Astrocyte of the spinal cord (primary cell): Measurements from ENCODE around the gene BORCS6.

Experiments used
- DNase-seq: peaks from one replicate; pipeline ENCODE4 v3.0.0; 2011; ENCODE audit warnings: low read depth, low spot score
- H3K4me3 ChIP-seq: 2 replicates; pipeline ENCODE4 v1.5.1; 2011; ENCODE audit warnings: low read depth, mild to moderate bottlenecking, low read length, moderate library complexity
- CTCF ChIP-seq: IDR thresholded peaks from 2 replicates; pipeline ENCODE4 v1.5.1; 2012; ENCODE audit warnings: low read depth, mild to moderate bottlenecking, low read length, inconsistent platforms
- in situ Hi-C: cut with HindIII; loops from 2 replicates; pipeline ENCODE4 v1.10.0; 2017; ENCODE audit warnings: low sequenced_read_pairs

The BORCS6 gene

GRCh38 chr17:8189711-8190477 lies at the start of gene BORCS6:
TSS of gene BORCS6 (minus strand) at chr17:8190180. CDS start at chr17:8190140, 40 bp downstream.
- H3K4me3 ChIP-seq = peak within 1 kb of the TSS; percentile 80
- peak; percentile 99 for DNase-seq
- in situ Hi-C loops = no loop called here
- TF ChIP-seq CTCF = no peak

- no peak for DNase-seq
- TF ChIP-seq CTCF = no peak
- in situ Hi-C loops = no loop called here
- no peak overlapping the region for H3K4me3 ChIP-seq
These were observed 47.9 kb upstream of the BORCS6 start for GRCh38 chr17:8237886-8238285.

GRCh38 chr17:8237175-8237574 lies 47.2 kb upstream of the BORCS6 start:
- no peak for DNase-seq
- TF ChIP-seq CTCF = no peak
- H3K4me3 ChIP-seq = no peak overlapping the region
- in situ Hi-C loops = no loop called here

GRCh38 chr17:8235676-8236075 lies 45.7 kb upstream of the BORCS6 start:
- no peak for DNase-seq
- in situ Hi-C loops = no loop called here
- TF ChIP-seq CTCF = no peak
- H3K4me3 ChIP-seq = no peak overlapping the region

- in situ Hi-C loops = no loop called here
- no peak overlapping the region for H3K4me3 ChIP-seq
- no peak for TF ChIP-seq CTCF
- no peak for DNase-seq
These were observed 44.6 kb upstream of the BORCS6 start for GRCh38 chr17:8234361-8235270.

- DNase-seq = no peak
- no peak overlapping the region for H3K4me3 ChIP-seq
- in situ Hi-C loops = no loop called here
- TF ChIP-seq CTCF = no peak
These were observed 41.7 kb upstream of the BORCS6 start for GRCh38 chr17:8231701-8232100.
